ENCODE measurements around the gene RNF32.

The RNF32 gene

GRCh38 chr7:156640257-156640948 is at the start of gene RNF32:
RNF32 (plus strand) TSS chr7:156640774; CDS start chr7:156643878, 3,104 bp downstream.
- peak; percentile 100 for DNase-seq (ENCODE audit: low spot score)

DNA sequence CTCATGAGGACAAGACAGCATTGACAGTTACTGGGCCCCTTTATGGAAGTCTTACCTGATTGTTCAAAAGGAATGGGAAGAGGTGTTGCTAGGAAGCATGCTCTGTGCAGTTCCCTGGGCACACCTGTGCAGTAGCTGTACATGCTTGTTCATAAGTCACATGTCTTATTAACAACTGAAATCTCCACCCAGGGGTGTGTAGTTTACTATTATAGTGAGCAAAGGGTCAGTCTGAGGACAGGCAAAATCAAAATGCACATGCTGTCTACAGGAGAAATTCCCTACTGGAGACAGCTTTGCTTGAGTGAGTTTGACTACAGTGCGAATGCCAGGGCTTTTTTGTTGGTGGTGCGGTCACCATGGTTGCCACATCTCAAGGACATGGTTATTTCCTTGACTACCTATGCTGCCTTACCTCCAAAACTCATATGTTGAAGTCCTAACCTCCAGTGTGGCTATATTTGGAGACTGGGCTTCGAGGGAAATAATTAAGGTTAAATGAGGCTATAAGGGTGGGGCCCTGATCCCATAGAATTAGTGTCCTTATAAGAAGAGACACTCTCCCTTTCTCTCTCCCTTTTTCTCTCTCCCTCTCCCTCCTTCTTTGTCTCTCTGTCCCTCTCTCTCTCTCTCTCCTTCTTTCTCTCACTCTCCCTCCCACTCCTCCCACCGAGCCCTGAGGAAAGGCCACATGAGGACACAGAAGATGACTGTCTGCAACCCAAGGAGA is 48.3 kb upstream of the RNF32 start:
- no peak for DNase-seq (ENCODE audit: low spot score)

DNA sequence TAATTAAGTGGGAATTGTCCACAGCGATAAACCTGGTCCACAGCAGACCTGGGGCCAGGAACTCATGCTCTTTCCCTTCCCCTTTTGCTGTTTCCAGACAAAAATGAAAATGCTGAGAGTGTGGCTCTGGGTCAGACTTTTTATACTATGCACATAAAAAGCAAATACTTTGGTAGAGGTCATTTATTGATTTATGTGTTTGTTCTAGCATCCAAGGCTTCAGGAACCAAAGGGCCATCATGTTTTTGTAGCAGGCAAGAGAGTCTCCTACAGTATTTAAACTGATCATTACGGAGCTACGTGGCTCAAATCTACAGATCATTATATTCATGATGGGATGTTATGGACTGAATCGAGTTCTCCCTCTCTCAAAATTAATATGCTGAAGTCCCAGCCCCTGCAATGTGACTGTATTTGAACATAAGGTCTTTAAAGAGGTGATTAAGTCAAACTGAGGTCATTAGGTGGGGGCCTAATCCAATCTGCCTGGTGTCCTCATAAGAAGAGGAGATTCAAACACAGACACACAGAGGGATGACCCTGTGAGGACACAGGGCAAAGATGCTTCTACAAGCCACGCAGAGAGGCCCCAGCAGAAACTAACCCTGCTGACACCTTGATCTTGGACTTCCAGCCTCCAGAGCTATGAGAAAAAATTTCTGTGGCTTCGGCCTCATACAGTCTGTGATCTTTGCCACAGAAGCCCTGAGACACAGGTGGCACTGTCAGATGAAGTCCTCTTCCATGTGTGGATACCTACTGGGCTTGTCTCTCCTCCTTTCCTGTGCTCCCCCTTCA is 46.1 kb upstream of the RNF32 start:
- no peak for DNase-seq (ENCODE audit: low spot score)

- no peak for DNase-seq (ENCODE audit: low spot score)
Observed at GRCh38 chr7:156600496-156600895, 40.1 kb upstream of the RNF32 start.

DNA sequence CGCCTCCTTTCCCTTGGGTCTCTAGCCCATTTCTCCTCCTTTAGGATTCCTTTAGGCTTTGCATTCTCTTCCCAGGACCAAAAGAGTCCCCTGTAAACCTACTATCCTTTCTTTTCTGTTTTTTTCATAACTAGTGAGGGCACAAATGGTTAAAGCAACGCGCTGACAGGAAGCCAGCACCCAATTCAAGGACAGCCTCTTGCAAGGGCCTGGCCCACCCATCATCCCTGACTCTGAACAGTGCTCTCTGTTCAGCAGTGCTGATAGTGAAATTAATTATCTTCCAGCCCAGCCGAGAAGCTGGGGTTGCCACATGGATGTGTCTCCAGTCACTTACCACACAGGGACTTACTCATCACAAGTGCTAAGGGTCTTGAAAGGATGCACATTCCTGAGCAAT is 38.3 kb upstream of the RNF32 start:
- no peak for DNase-seq (ENCODE audit: low spot score)

GRCh38 chr7:156603011-156603410 is 37.6 kb upstream of the RNF32 start:
- DNase-seq (ENCODE audit: low spot score): no peak

DNA sequence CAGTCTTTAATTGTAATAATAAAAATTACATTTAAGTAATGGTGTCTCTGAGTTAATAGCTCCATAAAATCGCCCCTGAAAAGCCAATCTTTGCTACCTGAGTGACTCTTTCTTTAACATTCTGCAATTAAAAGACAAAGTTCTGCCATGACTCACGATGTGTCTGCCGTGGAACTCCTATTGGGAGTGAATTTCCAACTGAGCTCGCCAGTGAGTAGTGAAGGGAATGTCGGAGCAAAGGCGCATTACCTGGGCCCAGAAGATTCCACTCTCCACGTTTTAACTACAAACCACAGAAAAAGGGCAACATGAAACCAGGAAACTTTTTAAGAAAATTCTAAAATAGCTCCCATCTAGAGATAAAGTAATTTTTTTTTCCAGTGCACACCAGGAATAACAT is 36.9 kb upstream of the RNF32 start:
- DNase-seq (ENCODE audit: low spot score): no peak

- DNase-seq (ENCODE audit: low spot score): no peak
Observed at GRCh38 chr7:156604311-156604710, 36.3 kb upstream of the RNF32 start.

- no peak for DNase-seq (ENCODE audit: low spot score)
Observed at GRCh38 chr7:156604836-156605695, 35.5 kb upstream of the RNF32 start.

- DNase-seq (ENCODE audit: low spot score): no peak
Observed at GRCh38 chr7:156606135-156606534, 34.4 kb upstream of the RNF32 start.

DNA sequence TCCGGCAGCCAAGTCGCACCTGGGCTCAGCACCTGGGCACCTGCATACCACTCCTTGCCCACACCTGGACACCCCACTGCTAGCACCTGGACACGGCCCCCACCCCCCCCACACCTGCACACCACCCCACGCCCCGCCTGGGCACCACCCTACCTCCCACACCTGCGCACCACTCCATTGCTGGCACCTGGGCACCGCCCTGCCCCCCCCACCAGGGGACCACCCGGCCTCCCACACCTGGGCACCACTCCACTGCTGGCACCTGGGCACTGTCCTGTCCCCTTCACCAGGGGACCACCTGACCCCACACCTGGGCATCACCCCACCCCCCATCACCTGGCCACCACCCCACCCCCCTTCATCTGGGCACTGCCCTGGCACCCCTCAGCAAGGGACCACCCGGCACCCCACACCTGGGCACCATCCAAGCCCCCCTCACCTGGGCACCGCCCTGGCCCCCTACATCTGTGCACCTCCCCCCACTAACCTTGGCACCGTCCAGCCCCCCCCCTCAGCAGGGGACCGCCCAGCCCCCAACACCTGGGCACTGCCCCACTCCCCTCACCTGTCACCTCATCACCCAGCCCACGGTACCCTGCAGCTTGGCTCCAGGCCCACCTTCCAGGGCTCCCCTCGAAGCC is 33.8 kb upstream of the RNF32 start:
- no peak for DNase-seq (ENCODE audit: low spot score)

- DNase-seq (ENCODE audit: low spot score): peak; percentile 37
Observed at GRCh38 chr7:156607332-156608172, 33.0 kb upstream of the RNF32 start.

DNA sequence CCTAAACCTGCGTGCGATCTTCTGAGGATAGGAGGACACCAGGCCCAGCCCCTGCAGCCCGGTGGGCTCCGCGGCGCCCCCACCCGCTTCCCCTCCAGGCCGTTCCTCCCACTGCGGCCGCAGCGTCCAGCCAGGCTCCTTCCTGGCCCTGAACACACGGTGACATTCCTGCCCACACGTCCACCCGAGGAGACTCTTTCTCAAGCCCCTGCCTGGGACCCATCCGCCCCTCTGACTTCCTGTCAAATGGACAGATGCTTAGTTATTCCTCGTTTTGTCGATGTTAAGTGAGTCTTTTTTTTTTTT is 32.4 kb upstream of the RNF32 start:
- DNase-seq (ENCODE audit: low spot score): no peak

GRCh38 chr7:156609010-156609877 is 31.3 kb upstream of the RNF32 start:
- DNase-seq (ENCODE audit: low spot score): no peak

DNA sequence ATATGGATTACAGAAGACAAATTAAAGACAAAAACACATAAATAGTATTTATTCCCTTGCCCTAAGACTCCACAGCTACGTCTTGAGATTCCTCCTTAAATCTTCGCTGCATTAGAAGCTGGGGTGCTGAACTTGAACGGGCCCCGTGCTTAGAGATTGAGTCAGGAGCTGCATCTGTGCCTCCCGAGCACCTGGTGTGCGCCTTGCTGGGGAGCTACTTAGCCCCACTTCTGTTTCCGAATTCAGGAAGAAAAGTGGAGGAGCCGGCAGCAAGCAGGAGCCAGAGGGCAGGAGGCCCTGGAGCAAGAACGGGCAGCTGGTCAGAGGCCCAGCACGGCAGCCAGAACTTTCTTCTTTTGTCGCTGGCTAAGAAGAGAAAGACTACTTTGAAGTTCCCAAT is 30.4 kb upstream of the RNF32 start:
- no peak for DNase-seq (ENCODE audit: low spot score)

GRCh38 chr7:156610601-156611000 is 30.0 kb upstream of the RNF32 start:
- no peak for DNase-seq (ENCODE audit: low spot score)

DNA sequence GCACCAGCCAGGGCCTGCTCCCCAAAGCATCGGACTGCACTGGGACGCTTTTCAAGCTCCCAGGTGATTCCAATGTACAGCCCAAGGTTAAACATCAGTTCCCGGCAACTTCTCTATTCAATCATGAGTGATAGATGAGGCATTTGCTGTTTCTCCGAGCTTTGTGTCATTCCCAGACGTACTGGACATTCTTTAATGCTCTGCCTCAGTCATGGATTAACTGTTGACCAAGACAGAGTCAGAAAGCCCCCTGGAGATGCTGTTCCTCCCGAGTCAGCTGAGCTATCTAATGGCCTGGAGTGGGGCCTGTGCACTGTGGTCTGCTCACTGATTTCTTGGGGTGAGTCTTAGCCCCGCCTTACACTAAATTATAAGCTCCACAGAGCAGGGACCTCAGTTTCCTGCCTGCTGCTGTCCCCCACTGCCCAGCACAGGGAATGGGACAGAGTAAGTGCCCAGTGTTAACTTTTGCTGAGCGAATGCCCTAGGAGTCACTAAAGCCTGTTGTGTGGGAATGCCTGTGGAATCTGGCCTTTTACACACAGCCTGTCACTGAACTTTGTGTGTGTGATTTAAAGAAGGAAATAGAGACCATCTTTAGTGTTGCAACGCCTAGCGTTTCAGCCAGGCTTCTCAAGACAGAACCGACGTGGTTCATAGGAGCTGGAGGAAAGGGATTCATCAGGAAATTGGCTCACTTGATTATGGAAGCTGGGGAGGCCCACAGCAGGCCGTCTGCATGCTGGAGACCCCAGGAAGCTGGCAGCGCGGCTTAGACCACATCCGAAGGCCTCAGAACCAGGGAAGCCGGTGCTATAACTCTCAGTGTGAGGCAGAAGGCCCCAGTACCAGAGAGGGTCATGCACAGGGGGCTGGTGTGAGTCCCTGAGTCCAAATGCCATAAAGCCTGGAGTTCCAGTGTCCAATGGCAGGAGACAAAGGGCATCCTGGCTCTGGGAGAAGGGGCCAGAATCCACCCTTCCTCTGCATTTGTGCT is 29.3 kb upstream of the RNF32 start:
- no peak for DNase-seq (ENCODE audit: low spot score)

DNA sequence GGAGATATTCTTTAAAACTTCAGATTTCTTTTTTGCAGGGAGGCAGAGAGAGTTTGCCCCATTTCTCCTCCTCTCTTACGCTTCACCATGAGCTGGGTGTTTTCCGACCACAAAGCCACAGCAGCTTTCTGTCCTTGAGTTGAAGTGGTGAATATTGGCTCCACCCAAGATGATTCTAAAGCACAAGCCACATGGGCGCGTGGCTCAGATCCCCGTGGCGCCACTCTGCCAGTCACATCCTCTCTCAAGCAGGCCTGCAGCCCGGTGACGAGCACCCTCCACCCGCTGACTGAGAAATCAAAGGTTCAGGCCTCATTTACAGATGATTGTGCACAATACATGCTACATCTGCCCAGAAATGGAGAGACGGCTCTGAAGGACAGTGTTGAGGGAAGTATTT is 27.6 kb upstream of the RNF32 start:
- no peak for DNase-seq (ENCODE audit: low spot score)
